K562 (cell line): Measurements from ENCODE around the gene TOMM40L. TPM values are rescaled to one million over a fixed set of nuclear protein-coding genes. Genes with fewer than 3 reads are reported as not detected.
A peak's percentile ranks its signal among the peaks of the same experiment; 100 is the strongest.

Experiments
- CBX1 ChIP-seq: sonication (generic); IDR thresholded peaks from 2 replicates; pipeline ENCODE4 v1.6.1; 2016; ENCODE audit warnings: antibody characterized with exemption, low read depth, mild to moderate bottlenecking
- GTF2F1 ChIP-seq: IDR thresholded peaks from 2 replicates; pipeline ENCODE4 v1.6.1; 2011; ENCODE audit warnings: low read depth, low read length, improper control_type of control experiment
- HMGN3 ChIP-seq: IDR thresholded peaks from 2 replicates; pipeline ENCODE4 v1.6.1; 2011; ENCODE audit warnings: borderline replicate concordance, low read depth, mild to moderate bottlenecking, mixed read lengths, low read length; ENCODE audit not compliant: insufficient read length; ENCODE audit errors: extremely low read depth
- MEF2A ChIP-seq: IDR thresholded peaks from 2 replicates; pipeline ENCODE4 v1.6.1; 2011; ENCODE audit warnings: low read depth, mild to moderate bottlenecking, low read length, moderate library complexity; ENCODE audit not compliant: control insufficient read depth
- MXI1 ChIP-seq: IDR thresholded peaks from 2 replicates; pipeline ENCODE4 v1.6.1; 2011; ENCODE audit warnings: low read depth, mild to moderate bottlenecking, improper control_type of control experiment, low read length
- POLR3A ChIP-seq: IDR thresholded peaks from 2 replicates; pipeline ENCODE4 v1.6.1; 2011; ENCODE audit warnings: borderline replicate concordance, mild to moderate bottlenecking, moderate library complexity; ENCODE audit not compliant: insufficient read length, insufficient read depth; ENCODE audit errors: extremely low read depth
- PRPF4 ChIP-seq: fragments of 200-400 bp; formaldehyde crosslinking; IDR thresholded peaks from one replicate; pipeline ENCODE4 v1.6.1; 2017; ENCODE audit warnings: low read length, low read depth, mild to moderate bottlenecking; ENCODE audit not compliant: insufficient read depth, poor library complexity, severe bottlenecking
- PTBP1 ChIP-seq: fragments of 200-400 bp; formaldehyde crosslinking; IDR thresholded peaks from 2 replicates; pipeline ENCODE4 v1.6.1; 2017; ENCODE audit warnings: low read depth, low read length
- STAT5A ChIP-seq: IDR thresholded peaks from 2 replicates; pipeline ENCODE4 v1.6.1; 2012; ENCODE audit warnings: low read length, inconsistent platforms, borderline replicate concordance
- TGIF2 ChIP-seq: sonication (generic); formaldehyde crosslinking; IDR thresholded peaks from 2 replicates; pipeline ENCODE4 v1.8.1; 2022; ENCODE audit warnings: mild to moderate bottlenecking, missing genetic modification reagents, moderate library complexity
- polyA plus RNA-seq, 8 experiments: library from polyadenylated mRNA; depleted of rRNA in 4 of 8; stranded (reverse) in 5 of 8; unstranded in 3 of 8; fragments of >200 nt; fragmentation: Nextera tagmentation in 2 of 8; fragmentation: Illumina TruSeq in 1 of 8; extraction: Ambion mirVana in 2 of 8; extraction: Trizol in 1 of 8; gene quantifications; 2 replicates each; pipeline versions ENCODE4 v1.2.1 to v1.2.3, GENCODE V29; 2011 to 2014; ENCODE audit warnings: inconsistent platforms in 1 of 8, missing spikeins in 1 of 8
- total RNA-seq, 7 experiments: library from RNA; depleted of rRNA in 6 of 7; stranded (reverse); fragments of >200 nt in 6 of 7; fragmentation: Illumina TruSeq in 2 of 7; extraction: Trizol in 2 of 7; gene quantifications; 2 replicates each; pipeline versions ENCODE4 v1.2.1 to v1.2.3, GENCODE V29; 2011 to 2021; ENCODE audit warnings: low replicate concordance in 1 of 7
- TF ChIP-seq, protein P1 (sequence below): fragments of 250-450 bp; sonication (Bioruptor Pico); IDR thresholded peaks from 2 replicates; pipeline ENCODE4 v1.4.0; 2020; ENCODE audit warnings: mild to moderate bottlenecking, moderate library complexity
- TF ChIP-seq, protein P2 (sequence below): fragments of 450-650 bp; IDR thresholded peaks from 2 replicates; pipeline ENCODE4 v1.6.1; 2018; ENCODE audit not compliant: partially characterized antibody
- TF ChIP-seq, protein P3 (sequence below): fragments of 450-650 bp; formaldehyde crosslinking; IDR thresholded peaks from 2 replicates; pipeline ENCODE4 v1.4.0; 2020; ENCODE audit warnings: mild to moderate bottlenecking
- TF ChIP-seq, protein P4 (sequence below): fragments of 250-450 bp; sonication (Bioruptor Pico); IDR thresholded peaks from 2 replicates; pipeline ENCODE4 v1.5.0; 2020; ENCODE audit warnings: mild to moderate bottlenecking
- TF ChIP-seq, protein P5 (sequence below): fragments of 450-650 bp; formaldehyde crosslinking; conservative IDR thresholded peaks from 2 replicates; pipeline ENCODE4 v1.4.0; 2022; ENCODE audit warnings: mild to moderate bottlenecking, missing genetic modification characterization

TOMM40L gene
- total and polyA plus RNA-seq, 9 of the 15 experiments (the other 6 are each of a cell fraction or from before 2014, with no cell fraction given): 9.6 to 33.6 (median 25.2) TPM

DNA sequence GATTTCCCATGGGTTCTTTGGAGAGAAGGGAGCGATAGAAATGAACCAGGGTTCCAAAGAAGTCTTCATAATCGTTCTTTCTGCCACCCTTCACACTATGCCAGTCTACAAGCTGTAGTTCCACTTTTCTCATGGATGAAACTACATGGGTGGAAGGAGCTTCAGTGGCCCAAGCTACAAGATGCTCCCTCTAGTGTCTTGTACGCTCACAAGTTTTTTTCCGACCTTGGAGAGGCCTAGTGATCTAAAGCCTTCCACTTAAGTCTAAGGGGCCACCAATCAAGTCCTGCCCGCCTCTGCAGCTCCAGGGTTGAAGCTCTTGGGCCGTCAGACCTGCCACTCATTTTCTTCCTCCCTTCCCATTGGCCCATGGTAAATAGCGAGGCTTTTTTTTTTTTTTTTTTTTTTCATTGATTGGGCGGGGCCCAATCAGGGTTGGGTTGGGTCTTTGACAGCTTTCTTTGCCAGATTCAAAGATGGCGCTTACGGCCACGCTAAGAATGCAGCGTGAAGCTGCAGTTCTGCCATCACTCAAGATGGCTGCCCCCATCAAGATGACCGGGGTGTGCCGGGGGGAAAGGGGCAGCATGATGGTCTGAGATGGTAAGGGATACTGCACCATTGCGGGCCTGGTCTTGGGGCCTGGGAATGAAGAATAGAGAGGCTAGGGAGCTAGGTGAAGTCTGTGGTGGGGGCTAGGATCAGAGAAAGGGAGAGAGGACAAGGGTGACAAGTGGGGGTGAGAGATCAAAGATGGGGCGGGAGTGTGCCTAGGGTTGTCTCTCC is at the start of gene TOMM40L (continued):
- TF ChIP-seq, protein P1, sequence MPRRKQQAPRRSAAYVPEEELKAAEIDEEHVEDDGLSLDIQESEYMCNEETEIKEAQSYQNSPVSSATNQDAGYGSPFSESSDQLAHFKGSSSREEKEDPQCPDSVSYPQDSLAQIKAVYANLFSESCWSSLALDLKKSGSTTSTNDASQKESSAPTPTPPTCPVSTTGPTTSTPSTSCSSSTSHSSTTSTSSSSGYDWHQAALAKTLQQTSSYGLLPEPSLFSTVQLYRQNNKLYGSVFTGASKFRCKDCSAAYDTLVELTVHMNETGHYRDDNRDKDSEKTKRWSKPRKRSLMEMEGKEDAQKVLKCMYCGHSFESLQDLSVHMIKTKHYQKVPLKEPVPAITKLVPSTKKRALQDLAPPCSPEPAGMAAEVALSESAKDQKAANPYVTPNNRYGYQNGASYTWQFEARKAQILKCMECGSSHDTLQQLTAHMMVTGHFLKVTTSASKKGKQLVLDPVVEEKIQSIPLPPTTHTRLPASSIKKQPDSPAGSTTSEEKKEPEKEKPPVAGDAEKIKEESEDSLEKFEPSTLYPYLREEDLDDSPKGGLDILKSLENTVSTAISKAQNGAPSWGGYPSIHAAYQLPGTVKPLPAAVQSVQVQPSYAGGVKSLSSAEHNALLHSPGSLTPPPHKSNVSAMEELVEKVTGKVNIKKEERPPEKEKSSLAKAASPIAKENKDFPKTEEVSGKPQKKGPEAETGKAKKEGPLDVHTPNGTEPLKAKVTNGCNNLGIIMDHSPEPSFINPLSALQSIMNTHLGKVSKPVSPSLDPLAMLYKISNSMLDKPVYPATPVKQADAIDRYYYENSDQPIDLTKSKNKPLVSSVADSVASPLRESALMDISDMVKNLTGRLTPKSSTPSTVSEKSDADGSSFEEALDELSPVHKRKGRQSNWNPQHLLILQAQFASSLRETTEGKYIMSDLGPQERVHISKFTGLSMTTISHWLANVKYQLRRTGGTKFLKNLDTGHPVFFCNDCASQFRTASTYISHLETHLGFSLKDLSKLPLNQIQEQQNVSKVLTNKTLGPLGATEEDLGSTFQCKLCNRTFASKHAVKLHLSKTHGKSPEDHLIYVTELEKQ (CRISPR knock-in tag): no peak
- TF ChIP-seq GTF2F1 (no peak), MXI1 (peak; percentile 81), PTBP1 (no peak), TGIF2 (no peak), CBX1 (no peak), STAT5A (no peak; the same call in 1 of the 2 replicates), POLR3A (no peak), PRPF4 (no peak), HMGN3 (no peak), MEF2A (no peak)
- TF ChIP-seq, protein P2, sequence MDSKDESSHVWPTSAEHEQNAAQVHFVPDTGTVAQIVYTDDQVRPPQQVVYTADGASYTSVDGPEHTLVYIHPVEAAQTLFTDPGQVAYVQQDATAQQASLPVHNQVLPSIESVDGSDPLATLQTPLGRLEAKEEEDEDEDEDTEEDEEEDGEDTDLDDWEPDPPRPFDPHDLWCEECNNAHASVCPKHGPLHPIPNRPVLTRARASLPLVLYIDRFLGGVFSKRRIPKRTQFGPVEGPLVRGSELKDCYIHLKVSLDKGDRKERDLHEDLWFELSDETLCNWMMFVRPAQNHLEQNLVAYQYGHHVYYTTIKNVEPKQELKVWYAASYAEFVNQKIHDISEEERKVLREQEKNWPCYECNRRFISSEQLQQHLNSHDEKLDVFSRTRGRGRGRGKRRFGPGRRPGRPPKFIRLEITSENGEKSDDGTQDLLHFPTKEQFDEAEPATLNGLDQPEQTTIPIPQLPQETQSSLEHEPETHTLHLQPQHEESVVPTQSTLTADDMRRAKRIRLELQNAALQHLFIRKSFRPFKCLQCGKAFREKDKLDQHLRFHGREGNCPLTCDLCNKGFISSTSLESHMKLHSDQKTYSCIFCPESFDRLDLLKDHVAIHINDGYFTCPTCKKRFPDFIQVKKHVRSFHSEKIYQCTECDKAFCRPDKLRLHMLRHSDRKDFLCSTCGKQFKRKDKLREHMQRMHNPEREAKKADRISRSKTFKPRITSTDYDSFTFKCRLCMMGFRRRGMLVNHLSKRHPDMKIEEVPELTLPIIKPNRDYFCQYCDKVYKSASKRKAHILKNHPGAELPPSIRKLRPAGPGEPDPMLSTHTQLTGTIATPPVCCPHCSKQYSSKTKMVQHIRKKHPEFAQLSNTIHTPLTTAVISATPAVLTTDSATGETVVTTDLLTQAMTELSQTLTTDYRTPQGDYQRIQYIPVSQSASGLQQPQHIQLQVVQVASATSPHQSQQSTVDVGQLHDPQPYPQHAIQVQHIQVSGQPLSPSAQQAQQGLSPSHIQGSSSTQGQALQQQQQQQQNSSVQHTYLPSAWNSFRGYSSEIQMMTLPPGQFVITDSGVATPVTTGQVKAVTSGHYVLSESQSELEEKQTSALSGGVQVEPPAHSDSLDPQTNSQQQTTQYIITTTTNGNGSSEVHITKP: peak; percentile 60
- TF ChIP-seq, protein P3, sequence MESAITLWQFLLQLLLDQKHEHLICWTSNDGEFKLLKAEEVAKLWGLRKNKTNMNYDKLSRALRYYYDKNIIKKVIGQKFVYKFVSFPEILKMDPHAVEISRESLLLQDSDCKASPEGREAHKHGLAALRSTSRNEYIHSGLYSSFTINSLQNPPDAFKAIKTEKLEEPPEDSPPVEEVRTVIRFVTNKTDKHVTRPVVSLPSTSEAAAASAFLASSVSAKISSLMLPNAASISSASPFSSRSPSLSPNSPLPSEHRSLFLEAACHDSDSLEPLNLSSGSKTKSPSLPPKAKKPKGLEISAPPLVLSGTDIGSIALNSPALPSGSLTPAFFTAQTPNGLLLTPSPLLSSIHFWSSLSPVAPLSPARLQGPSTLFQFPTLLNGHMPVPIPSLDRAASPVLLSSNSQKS (CRISPR knock-in tag): no peak
- TF ChIP-seq, protein P4, sequence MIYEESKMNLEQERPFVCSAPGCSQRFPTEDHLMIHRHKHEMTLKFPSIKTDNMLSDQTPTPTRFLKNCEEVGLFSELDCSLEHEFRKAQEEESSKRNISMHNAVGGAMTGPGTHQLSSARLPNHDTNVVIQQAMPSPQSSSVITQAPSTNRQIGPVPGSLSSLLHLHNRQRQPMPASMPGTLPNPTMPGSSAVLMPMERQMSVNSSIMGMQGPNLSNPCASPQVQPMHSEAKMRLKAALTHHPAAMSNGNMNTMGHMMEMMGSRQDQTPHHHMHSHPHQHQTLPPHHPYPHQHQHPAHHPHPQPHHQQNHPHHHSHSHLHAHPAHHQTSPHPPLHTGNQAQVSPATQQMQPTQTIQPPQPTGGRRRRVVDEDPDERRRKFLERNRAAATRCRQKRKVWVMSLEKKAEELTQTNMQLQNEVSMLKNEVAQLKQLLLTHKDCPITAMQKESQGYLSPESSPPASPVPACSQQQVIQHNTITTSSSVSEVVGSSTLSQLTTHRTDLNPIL (CRISPR knock-in tag): no peak
- TF ChIP-seq, protein P5, sequence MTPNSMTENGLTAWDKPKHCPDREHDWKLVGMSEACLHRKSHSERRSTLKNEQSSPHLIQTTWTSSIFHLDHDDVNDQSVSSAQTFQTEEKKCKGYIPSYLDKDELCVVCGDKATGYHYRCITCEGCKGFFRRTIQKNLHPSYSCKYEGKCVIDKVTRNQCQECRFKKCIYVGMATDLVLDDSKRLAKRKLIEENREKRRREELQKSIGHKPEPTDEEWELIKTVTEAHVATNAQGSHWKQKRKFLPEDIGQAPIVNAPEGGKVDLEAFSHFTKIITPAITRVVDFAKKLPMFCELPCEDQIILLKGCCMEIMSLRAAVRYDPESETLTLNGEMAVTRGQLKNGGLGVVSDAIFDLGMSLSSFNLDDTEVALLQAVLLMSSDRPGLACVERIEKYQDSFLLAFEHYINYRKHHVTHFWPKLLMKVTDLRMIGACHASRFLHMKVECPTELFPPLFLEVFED: no peak; the same call in 1 of the 2 replicates
